Central memory CD8-positive, alpha-beta T cell (primary cell): Measurements from ENCODE around the gene CPA3.

Source experiments
- ATAC-seq: fragments of 150-1000 bp; cut with Tn5 transposase; replicated peaks from 2 replicates; pipeline ENCODE4 v1.10.0; 2022; ENCODE audit warnings: mild to moderate bottlenecking, moderate FRiP score, moderate number of reproducible peaks; ENCODE audit not compliant: poor library complexity, severe bottlenecking; ENCODE audit errors: extremely low read depth
- DNase-seq, 2 donors: peaks; one replicate each; pipeline ENCODE4 v3.0.0; 2021; ENCODE audit warnings: low spot score in 2 of 2
- H3K27ac Mint-ChIP-seq: one replicate; pipeline ENCODE4 v1.8.0; 2022; ENCODE audit warnings: low read depth, mild to moderate bottlenecking, moderate library complexity, mixed read lengths
- H3K27me3 Mint-ChIP-seq: one replicate; pipeline ENCODE4 v1.8.0; 2022; ENCODE audit warnings: mixed read lengths
- H3K36me3 Mint-ChIP-seq: one replicate; pipeline ENCODE4 v1.8.0; 2022; ENCODE audit warnings: mild to moderate bottlenecking, moderate library complexity, mixed read lengths; ENCODE audit not compliant: insufficient read depth
- H3K4me1 Mint-ChIP-seq: one replicate; pipeline ENCODE4 v1.8.0; 2022; ENCODE audit warnings: mixed read lengths
- H3K4me3 Mint-ChIP-seq: one replicate; pipeline ENCODE4 v1.8.0; 2022; ENCODE audit warnings: mild to moderate bottlenecking, moderate library complexity, mixed read lengths
- H3K9me3 Mint-ChIP-seq: one replicate; pipeline ENCODE4 v1.8.0; 2022; ENCODE audit warnings: mixed read lengths

The CPA3 gene

DNA sequence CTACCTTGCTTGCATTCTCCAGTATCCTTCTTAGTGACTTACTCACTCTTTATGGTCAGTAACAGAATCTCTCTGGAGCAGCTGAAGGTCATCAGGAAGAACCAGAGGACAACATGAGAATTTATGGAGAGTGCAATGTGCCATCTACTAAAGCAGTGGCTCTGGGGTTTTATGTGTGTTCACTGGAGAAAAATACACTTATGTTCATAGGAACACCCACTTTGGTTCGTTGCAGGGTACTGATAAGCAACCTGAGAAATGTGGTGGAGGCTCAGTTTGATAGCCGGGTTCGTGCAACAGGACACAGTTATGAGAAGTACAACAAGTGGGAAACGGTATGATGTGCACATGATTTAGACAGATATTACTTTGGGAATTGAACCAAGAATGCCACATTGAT lies 24.6 kb upstream of the CPA3 start:
- Mint-ChIP-seq H3K36me3 (no peaks in the 10 kb centered on the region), H3K4me1 (no peaks in the 10 kb centered on the region), H3K4me3 (no peak overlapping the region), H3K27me3 (peaks cover 18% of the 10 kb centered on the region), H3K9me3 (no peaks in the 10 kb centered on the region), H3K27ac (no peak overlapping the region)
- ATAC-seq = no peak
- DNase-seq = no peak

DNA sequence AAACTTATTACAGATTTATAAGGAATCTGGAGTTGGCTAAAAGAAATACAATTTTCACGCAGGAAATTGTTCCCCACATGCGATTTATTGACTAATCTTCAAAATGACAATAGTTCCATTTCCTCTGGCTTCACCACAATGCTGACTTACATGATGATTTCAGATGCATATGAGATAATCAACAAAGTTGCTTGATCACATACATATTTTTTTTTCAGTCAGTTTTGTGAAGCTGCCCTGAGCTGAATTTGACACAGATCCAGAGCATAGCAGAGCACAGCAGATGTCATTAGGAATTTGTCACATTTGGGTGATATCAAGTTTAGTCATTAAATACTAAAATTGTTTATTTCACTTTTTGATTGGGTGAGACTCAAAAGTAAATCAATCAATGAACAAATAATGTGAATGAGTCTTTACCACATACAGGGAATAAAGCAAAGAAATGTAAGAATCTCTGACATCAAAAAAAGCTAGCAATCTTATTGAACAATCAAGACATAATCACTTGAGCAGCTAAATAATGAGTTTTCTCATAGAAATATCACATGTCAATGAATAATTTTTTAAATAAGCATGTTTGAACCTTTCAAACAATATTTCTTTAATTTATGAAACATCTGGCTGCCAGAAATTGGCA lies 19.2 kb upstream of the CPA3 start:
- no peaks in the 10 kb centered on the region for H3K4me1 Mint-ChIP-seq
- no peaks in the 10 kb centered on the region for H3K9me3 Mint-ChIP-seq
- H3K36me3 Mint-ChIP-seq = no peaks in the 10 kb centered on the region
- peaks cover 16% of the 10 kb centered on the region for H3K27me3 Mint-ChIP-seq
- DNase-seq = no peak
- no peak overlapping the region for H3K27ac Mint-ChIP-seq
- H3K4me3 Mint-ChIP-seq = no peak overlapping the region
- no peak for ATAC-seq

GRCh38 chr3:148847351-148847750 lies 17.7 kb upstream of the CPA3 start:
- peaks cover 12% of the 10 kb centered on the region for H3K27me3 Mint-ChIP-seq
- ATAC-seq (no peak), DNase-seq (no peak)
- no peaks in the 10 kb centered on the region for H3K9me3 Mint-ChIP-seq
- no peak overlapping the region for H3K27ac Mint-ChIP-seq
- H3K4me1 Mint-ChIP-seq = no peaks in the 10 kb centered on the region
- H3K4me3 Mint-ChIP-seq = no peak overlapping the region
- no peaks in the 10 kb centered on the region for H3K36me3 Mint-ChIP-seq

- Mint-ChIP-seq H3K27me3 (peaks cover 7% of the 10 kb centered on the region), H3K4me1 (no peaks in the 10 kb centered on the region), H3K4me3 (no peak overlapping the region), H3K36me3 (no peaks in the 10 kb centered on the region), H3K27ac (no peak overlapping the region), H3K9me3 (no peaks in the 10 kb centered on the region)
- DNase-seq (no peak), ATAC-seq (no peak)
Observed at GRCh38 chr3:148848410-148848809, 16.7 kb upstream of the CPA3 start.

DNA sequence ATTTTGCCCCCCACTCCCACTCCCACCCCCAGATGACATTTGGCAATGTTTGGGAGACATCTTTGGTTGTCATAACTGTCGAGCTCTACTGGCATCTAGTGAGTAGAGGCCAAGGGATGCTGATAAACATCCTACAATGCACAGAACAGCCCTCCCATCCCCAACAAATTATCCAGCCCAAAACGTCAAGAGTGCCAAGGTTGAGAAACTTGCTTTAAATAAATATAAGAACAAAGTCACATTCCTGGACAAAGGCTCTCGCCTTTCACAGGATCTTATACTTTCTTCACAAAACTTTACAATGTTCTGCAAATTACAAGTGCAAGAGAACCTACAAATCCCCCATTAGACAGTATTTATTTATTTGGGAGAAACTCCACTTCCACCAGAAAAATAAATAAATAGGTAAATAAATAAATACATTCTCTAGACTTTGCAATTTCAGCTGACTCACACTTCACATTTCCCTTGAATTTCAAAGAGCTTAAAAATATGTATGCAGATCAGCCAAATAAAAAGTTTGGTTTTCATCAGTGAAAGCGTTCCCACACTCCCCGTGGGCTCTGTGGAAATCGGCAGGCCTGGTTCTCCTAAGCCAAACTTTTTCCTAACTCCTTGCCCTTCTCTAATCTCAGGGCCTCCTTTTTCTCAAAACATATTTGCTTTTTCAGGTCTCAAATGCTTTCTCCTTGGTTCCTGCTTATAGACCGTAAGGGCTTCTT lies 12.7 kb upstream of the CPA3 start:
- no peaks in the 10 kb centered on the region for H3K9me3 Mint-ChIP-seq
- H3K4me3 Mint-ChIP-seq = no peak overlapping the region
- H3K27ac Mint-ChIP-seq = no peak overlapping the region
- DNase-seq (no peak), ATAC-seq (no peak)
- H3K4me1 Mint-ChIP-seq = no peaks in the 10 kb centered on the region
- peaks cover 12% of the 10 kb centered on the region for H3K27me3 Mint-ChIP-seq
- H3K36me3 Mint-ChIP-seq = no peaks in the 10 kb centered on the region

- no peak for ATAC-seq
- H3K4me1 Mint-ChIP-seq = no peaks in the 10 kb centered on the region
- no peak for DNase-seq
- H3K27me3 Mint-ChIP-seq = peaks cover 12% of the 10 kb centered on the region
- no peaks in the 10 kb centered on the region for H3K9me3 Mint-ChIP-seq
- no peaks in the 10 kb centered on the region for H3K36me3 Mint-ChIP-seq
- no peak overlapping the region for H3K4me3 Mint-ChIP-seq
- H3K27ac Mint-ChIP-seq = no peak overlapping the region
Observed at GRCh38 chr3:148853076-148853475, 12.0 kb upstream of the CPA3 start.

DNA sequence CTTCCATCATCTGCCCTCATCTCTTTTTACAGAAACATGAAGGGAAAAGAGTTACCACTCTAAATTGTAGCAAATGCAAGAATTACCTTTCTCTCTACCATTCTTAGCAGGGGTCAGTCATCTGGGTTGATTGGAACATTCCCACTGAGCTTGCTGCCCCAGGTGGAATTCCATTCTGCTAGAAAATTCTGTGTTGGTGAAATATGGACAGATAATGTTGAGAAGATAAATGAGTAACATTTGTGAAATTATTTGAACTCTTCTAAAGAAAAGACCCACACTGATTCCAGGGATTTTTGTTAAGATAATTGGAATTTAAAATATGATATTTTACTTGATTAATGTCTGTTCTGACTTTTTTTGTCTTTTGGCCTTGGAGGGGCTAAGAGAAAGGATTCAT lies 11.0 kb upstream of the CPA3 start:
- ATAC-seq = no peak
- Mint-ChIP-seq H3K4me1 (no peaks in the 10 kb centered on the region), H3K27me3 (peaks cover 12% of the 10 kb centered on the region), H3K27ac (no peak overlapping the region), H3K4me3 (no peak overlapping the region), H3K36me3 (no peaks in the 10 kb centered on the region), H3K9me3 (no peaks in the 10 kb centered on the region)
- no peak for DNase-seq

GRCh38 chr3:148856384-148856783 lies 8.7 kb upstream of the CPA3 start:
- no peaks in the 10 kb centered on the region for H3K4me1 Mint-ChIP-seq
- no peaks in the 10 kb centered on the region for H3K9me3 Mint-ChIP-seq
- no peaks in the 10 kb centered on the region for H3K36me3 Mint-ChIP-seq
- ATAC-seq (no peak), DNase-seq (no peak)
- H3K27me3 Mint-ChIP-seq = peaks cover 28% of the 10 kb centered on the region
- no peak overlapping the region for H3K27ac Mint-ChIP-seq
- H3K4me3 Mint-ChIP-seq = no peak overlapping the region

DNA sequence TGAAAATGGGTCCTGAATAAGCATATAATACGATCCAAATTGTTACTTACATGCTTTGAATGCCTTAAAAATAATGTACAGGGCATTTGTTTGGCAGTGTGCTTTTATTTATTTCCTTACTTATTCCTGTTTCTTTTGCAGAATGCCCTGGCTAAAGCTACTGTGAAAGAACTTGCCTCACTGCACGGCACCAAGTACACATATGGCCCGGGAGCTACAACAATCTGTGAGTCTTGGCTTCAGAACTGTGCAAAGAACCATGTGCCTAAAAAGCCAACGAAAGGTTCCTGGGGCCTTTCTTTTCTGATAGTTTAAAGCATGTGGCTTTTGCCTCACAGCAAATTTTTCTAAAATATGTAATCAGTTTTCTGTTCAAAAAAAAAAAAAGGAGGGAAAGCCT lies 7.8 kb upstream of the CPA3 start:
- H3K27ac Mint-ChIP-seq = no peak overlapping the region
- H3K4me3 Mint-ChIP-seq = no peak overlapping the region
- H3K4me1 Mint-ChIP-seq = no peaks in the 10 kb centered on the region
- no peaks in the 10 kb centered on the region for H3K9me3 Mint-ChIP-seq
- H3K27me3 Mint-ChIP-seq = peaks cover 35% of the 10 kb centered on the region
- no peaks in the 10 kb centered on the region for H3K36me3 Mint-ChIP-seq
- ATAC-seq (no peak), DNase-seq (no peak)

DNA sequence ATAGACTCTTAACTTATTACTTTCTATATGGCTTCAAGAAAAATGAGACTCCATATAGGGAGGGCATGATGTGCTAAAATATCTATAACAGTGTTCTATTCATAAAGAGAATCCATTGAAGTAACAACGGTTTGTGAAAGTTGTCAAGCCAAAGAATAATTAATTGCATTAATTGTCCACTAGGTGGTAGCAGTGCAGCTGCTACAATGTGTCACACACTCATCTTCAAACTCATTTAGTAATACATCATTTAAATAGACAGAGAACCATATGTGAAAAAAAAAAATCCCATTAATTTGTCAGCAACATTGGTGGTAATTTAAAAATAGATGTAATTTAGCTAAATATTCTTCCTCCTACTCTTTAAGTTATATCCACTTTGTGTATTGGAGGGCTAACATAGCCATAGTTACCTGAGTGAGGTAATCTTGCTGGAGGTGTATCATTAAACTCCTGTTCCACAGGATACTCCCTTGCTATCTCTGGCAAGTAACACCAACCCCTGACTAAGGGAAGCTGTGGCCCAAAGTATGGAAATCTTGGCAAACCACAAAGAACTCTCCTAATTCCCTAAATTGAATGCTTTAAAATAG lies 3.7 kb upstream of the CPA3 start:
- Mint-ChIP-seq H3K9me3 (no peaks in the 10 kb centered on the region), H3K27ac (no peak overlapping the region), H3K4me3 (no peak overlapping the region), H3K27me3 (peaks cover 52% of the 10 kb centered on the region), H3K4me1 (no peaks in the 10 kb centered on the region), H3K36me3 (no peaks in the 10 kb centered on the region)
- no peak for DNase-seq
- peak; percentile 28 for ATAC-seq

GRCh38 chr3:148863297-148863696 lies 1.8 kb upstream of the CPA3 start:
- no peaks in the 10 kb centered on the region for H3K9me3 Mint-ChIP-seq
- H3K27ac Mint-ChIP-seq = no peak overlapping the region
- DNase-seq (no peak), ATAC-seq (no peak)
- no peak overlapping the region for H3K4me3 Mint-ChIP-seq
- H3K36me3 Mint-ChIP-seq = no peaks in the 10 kb centered on the region
- H3K4me1 Mint-ChIP-seq = no peaks in the 10 kb centered on the region
- peaks cover 72% of the 10 kb centered on the region for H3K27me3 Mint-ChIP-seq

GRCh38 chr3:148863814-148864213 lies 1.3 kb upstream of the CPA3 start:
- Mint-ChIP-seq H3K4me3 (no peak overlapping the region), H3K4me1 (no peaks in the 10 kb centered on the region), H3K27me3 (peaks cover 74% of the 10 kb centered on the region), H3K36me3 (no peaks in the 10 kb centered on the region), H3K9me3 (no peaks in the 10 kb centered on the region), H3K27ac (no peak overlapping the region)
- no peak for ATAC-seq
- no peak for DNase-seq

DNA sequence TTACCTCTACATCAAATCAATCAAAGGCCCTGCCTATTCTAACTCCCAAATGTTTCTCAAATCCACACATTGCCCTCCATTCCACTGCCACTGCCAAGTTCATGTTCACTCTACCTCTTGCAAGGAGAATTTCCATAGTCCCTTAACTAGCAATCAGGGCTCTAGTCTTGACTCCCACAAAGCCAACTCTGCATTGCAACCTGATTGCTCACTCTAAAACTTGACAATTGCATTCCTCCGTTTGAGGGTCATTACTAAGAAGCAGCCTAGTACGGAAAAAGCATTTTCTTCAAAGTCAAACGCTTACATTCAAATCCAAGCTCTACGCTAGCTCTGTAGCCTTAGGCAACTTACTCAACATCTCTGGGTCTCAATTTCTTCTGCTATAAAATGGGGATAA lies 1.2 kb downstream of the CPA3 start:
- peaks cover 64% of the 10 kb centered on the region for H3K27me3 Mint-ChIP-seq
- H3K27ac Mint-ChIP-seq = no peak overlapping the region
- no peaks in the 10 kb centered on the region for H3K36me3 Mint-ChIP-seq
- no peaks in the 10 kb centered on the region for H3K4me1 Mint-ChIP-seq
- H3K9me3 Mint-ChIP-seq = no peaks in the 10 kb centered on the region
- no peak overlapping the region for H3K4me3 Mint-ChIP-seq
- ATAC-seq (no peak), DNase-seq (no peak)
